Retinal pigment epithelial cell (primary cell): ENCODE measurements around the gene LAG3.

ENCODE experiments used
- DNase-seq: peaks from one replicate; pipeline ENCODE4 v3.0.0-alpha.2; 2010; ENCODE audit warnings: low read depth
- H3K4me3 ChIP-seq: 2 replicates; pipeline ENCODE4 v1.5.1; 2011; ENCODE audit warnings: mild to moderate bottlenecking, low read length, control low read depth, moderate library complexity
- CTCF ChIP-seq: conservative IDR thresholded peaks from 2 replicates; pipeline ENCODE4 v1.5.1; 2011; ENCODE audit warnings: low read depth, low read length, control low read depth, inconsistent platforms

LAG3 gene

GRCh38 chr12:6810758-6811157 lies 38.4 kb downstream of the LAG3 start:
- no peak for TF ChIP-seq CTCF
- no peak overlapping the region for H3K4me3 ChIP-seq
- no peak for DNase-seq

- TF ChIP-seq CTCF = no peak
- no peak for DNase-seq
- no peak overlapping the region for H3K4me3 ChIP-seq
Measured at GRCh38 chr12:6813363-6813762, 41.0 kb downstream of the LAG3 start.

GRCh38 chr12:6816598-6816997 lies 44.3 kb downstream of the LAG3 start:
- no peak overlapping the region for H3K4me3 ChIP-seq
- TF ChIP-seq CTCF = no peak
- no peak for DNase-seq

- TF ChIP-seq CTCF = no peak
- H3K4me3 ChIP-seq = no peak overlapping the region
- DNase-seq = no peak
Measured at GRCh38 chr12:6817098-6817497, 44.8 kb downstream of the LAG3 start.

- no peak for DNase-seq
- H3K4me3 ChIP-seq = no peak overlapping the region
- TF ChIP-seq CTCF = no peak
Measured at GRCh38 chr12:6817662-6818157, 45.4 kb downstream of the LAG3 start.

- no peak overlapping the region for H3K4me3 ChIP-seq
- no peak for DNase-seq
- TF ChIP-seq CTCF = no peak
Measured at GRCh38 chr12:6818222-6818621, 45.9 kb downstream of the LAG3 start.

- no peak overlapping the region for H3K4me3 ChIP-seq
- DNase-seq = no peak
- no peak for TF ChIP-seq CTCF
Measured at GRCh38 chr12:6818645-6819044, 46.3 kb downstream of the LAG3 start.
